ENCODE measurements around the gene MED26.

Gene MED26

DNA sequence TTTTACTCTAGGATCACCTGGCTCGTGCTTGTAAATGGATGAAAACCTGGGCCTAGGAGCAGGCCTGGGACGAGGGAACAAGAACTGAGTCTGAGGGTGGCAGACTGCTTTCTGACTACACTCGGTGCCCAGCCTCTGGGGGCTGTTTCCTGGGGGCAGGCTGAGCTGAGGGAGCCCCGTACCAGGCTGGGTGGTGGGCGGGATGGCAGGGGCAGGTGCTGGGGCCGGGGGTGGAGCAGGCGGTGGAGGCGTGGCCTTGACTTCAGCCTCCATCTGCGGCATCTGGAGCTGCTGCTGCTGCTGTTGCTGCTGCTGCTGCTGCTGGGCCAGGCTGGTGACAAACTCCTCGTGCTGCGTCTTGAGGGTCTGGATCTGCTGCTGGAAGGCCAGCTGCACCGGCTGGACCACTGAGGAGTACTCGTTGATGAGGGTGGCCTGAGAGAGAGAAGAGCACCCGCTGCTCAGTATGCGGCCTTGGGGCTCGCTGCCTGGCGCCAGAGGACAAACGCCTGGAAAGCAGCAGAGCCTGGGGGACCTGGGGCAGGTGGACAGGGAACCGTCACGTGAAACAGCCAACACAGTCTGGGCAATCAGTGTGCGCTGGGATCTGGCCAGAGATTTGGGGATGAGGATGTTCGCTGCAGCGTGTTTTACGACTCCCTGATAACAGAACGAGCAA lies 98.4 kb downstream of the MED26 start:
- H3K4me3 ChIP-seq (ENCODE audit: low read length): no peak overlapping the region
- no peak for TF ChIP-seq ZNF274 (IDR thresholded peaks at IDR 0.05; ENCODE audit: low read depth, low read length)

DNA sequence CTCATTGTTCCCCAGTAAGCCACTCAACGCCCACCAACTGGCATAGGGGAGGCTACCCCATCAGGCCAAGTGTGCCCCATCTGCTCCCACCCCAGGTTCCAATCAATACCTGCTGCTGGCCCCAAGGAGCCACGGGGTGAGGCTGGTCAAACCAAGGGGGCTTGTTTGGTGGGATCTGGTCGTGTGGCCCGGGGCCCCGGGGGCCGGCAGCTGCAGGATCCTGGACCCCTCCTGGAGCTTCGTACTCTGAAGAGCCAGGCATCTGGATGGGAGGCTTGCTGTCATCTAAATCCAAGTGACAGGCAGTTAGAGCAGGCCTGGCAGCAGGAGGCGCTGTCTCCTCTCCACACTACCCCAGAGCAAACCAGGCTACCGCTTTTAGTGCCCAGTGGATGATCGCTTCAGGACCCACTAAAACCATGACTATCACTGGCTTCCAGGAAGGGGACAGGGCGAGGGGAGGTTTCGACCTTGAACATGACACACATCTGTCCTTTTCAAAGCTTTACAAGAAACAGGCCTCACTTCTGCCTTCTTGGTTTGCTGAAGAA lies 100.0 kb downstream of the MED26 start:
- H3K4me3 ChIP-seq (ENCODE audit: low read length): no peak overlapping the region
- no peak for TF ChIP-seq ZNF274 (IDR thresholded peaks at IDR 0.05; ENCODE audit: low read depth, low read length)

DNA sequence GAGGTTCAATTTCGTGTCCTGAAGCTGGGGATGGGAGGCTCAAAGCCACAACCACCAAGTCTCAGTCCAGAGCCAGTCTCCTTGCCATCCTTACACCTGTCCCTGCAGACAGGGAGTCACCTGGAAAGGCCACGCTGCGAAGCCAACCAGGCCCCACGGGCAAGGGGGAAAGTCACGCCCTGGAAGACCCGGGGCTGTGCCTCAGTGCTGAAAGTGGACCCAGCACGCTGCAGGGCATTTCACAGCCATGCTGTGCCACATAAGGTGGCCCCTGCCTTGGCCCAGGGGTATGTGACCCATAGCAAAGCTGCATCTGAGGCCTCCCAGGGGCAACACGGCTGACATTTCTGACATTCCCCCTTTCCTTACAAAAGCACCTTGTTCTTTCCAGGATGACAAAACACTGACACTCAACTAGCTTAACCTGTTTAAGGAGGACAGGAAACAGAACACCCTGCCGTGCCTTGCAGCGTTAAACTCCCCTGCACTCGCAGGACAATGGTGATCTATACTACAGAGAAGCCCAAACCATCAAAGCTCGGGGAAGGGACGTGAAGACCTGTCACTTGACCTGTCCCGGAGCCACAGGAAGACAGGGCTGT lies 100.6 kb downstream of the MED26 start:
- no peak overlapping the region for H3K4me3 ChIP-seq (ENCODE audit: low read length)
- TF ChIP-seq ZNF274 (IDR thresholded peaks at IDR 0.05; ENCODE audit: low read depth, low read length): no peak

DNA sequence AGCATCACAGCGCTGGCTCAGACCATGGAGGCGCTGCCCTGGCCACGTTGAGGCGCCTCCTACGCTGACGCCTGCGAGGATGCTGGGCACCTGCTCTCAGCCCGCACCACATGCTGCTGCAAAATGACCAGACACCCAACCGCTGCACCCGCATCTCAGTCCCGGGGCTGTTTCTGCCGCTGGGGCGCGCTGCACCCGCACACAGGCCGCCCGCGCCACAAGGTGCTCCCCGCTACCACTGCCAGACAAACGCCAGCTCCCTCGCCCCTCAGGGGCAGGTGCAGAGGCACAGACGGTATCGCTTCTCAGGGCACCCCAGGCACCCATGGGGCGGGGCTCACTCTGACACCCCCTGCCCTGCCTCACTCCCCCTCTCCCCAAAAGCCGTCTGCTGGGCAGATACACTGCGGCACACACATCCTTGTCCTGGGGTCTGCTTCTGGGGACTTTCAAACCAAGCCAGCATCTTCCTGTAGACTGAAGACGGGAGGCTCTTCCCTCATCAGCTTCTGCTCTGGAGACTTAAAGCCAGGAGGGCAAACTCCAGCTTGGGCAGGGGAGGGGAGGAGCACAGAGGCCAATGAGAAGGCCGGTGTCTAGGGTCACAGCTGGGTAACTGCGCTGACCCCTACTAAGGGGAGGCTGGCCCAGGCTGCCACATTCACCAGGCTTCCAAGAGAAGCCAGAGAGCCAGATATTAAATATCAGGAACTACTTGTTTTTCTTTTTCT lies 102.1 kb downstream of the MED26 start:
- no peak for TF ChIP-seq ZNF274 (IDR thresholded peaks at IDR 0.05; ENCODE audit: low read depth, low read length)
- H3K4me3 ChIP-seq (ENCODE audit: low read length): no peak overlapping the region

DNA sequence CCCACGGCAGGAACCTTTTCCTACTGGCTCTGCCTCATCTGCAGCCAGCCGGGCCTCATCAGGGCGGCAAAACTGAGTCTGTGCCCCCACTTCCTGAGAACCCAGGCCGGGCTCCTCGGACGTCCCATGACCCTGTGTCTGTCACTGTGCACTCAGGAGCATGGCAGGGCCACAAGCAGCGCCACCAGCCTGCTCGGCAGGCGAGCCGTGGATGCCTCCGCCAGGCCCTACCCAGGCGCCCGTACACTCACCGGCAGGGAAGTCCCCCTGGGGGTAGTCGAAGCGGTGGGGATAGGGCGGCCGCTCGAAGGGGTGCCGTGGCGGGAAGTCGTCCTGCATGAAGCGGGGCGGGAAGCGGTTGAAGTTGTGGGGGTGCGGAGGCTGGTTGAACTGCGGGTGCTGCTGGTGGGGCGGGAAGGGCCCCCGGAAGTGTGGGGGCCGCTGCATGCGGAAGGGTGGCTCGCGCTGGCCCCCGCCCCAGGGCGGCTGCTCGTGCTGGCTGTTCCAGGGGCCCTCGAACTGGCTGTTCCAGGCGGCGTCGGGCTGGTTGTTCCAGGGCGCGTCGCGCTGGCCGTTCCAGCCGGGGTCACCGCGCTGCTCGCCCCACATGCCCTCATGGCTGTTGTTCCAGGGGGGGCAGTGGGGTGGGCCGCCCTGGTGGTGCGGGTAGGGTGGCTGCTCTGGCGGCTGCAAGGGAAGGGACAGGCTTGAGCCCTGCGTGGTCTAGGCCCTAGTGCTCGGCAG lies 102.8 kb downstream of the MED26 start:
- H3K4me3 ChIP-seq (ENCODE audit: low read length): no peak overlapping the region
- no peak for TF ChIP-seq ZNF274 (IDR thresholded peaks at IDR 0.05; ENCODE audit: low read depth, low read length)
